GM18907 (cell line): ENCODE results near the gene TMEM154.

Experiments used
- ATAC-seq: cut with Tn5 transposase; IDR thresholded peaks from one replicate; pipeline ENCODE4 v1.9.1; 2021; ENCODE audit warnings: mild to moderate bottlenecking, moderate library complexity; ENCODE audit not compliant: unreplicated experiment

The TMEM154 gene

GRCh38 chr4:152571296-152571695 is 108.5 kb downstream of the TMEM154 start:
- no peak for ATAC-seq
